Pancreas (tissue), 10 donors: ENCODE measurements around the gene ACOX2. TPM values are rescaled to one million over a fixed set of nuclear protein-coding genes. Genes with fewer than 3 reads are reported as not detected.

Experiments used
- ATAC-seq, 4 donors: fragments of 200-7000 bp; cut with Tn5 transposase; one replicate each; pipeline versions ENCODE4 v1.8.0 to v1.9.1; 2020; ENCODE audit warnings: mild to moderate bottlenecking in 4 of 4, moderate library complexity in 4 of 4
- DNase-seq, 6 donors: peaks; one replicate each; pipeline ENCODE4 v3.0.0-alpha.2; 2020
- FAIRE-seq: peaks from 2 replicates; lab custom pipeline; 2012; peaks lifted over from hg19 to GRCh38; lab: Jason Lieb, UNC
- H3K27ac ChIP-seq, 4 donors: fragments of 200-600 bp; sonication (generic); 1 replicate in 3 of 4; 2 replicates in 1 of 4; pipeline versions ENCODE4 v1.5.0 to v1.8.0; 2020
- H3K27me3 ChIP-seq, 4 donors: fragments of 200-600 bp; one replicate each; pipeline ENCODE4 v1.8.0; 2021
- H3K36me3 ChIP-seq, 3 donors: fragments of 200-600 bp; sonication (generic) in 1 of 3; one replicate each; pipeline versions ENCODE4 v1.5.0 to v1.8.0; 2020 to 2021
- H3K4me1 ChIP-seq, 3 donors: fragments of 200-600 bp; one replicate each; pipeline ENCODE4 v1.8.0; 2021
- H3K4me3 ChIP-seq, 4 donors: fragments of 200-600 bp; sonication (generic) in 2 of 4; one replicate each; pipeline versions ENCODE4 v1.5.0 to v1.8.0; 2020 to 2021
- H3K9me3 ChIP-seq, 4 donors: fragments of 200-600 bp; one replicate each; pipeline ENCODE4 v1.8.0; 2021
- CTCF ChIP-seq, 4 donors: fragments of 200-600 bp; sonication (generic) in 3 of 4; IDR thresholded peaks; one replicate each; pipeline versions ENCODE4 v1.5.0 to v1.8.0; 2021; ENCODE audit warnings: antibody characterized with exemption in 4 of 4
- WGBS, 2 donors: extraction: QIAGEN DNeasy Blood & Tissue Kit; methylation state at CpG; one replicate each; pipeline ENCODE4 v1.1.7; 2013; 5-methylcytosine and 5-hydroxymethylcytosine counted together
- intact Hi-C, 3 donors: fragments of 100-400 bp; cut with DNase I; formaldehyde crosslinking; loops; one replicate each; pipeline versions ENCODE4 v1.11.1 to v1.14.2; 2022
- polyA plus RNA-seq, 2 donors: library from polyadenylated mRNA; stranded (reverse); fragments of 200-250 nt; gene quantifications; one replicate each; pipeline ENCODE4 v1.2.3, GENCODE V29; 2013
- total RNA-seq, 6 donors: library from RNA; stranded (reverse); fragmentation: NEBNext Ultra II Directional in 4 of 6; extraction: Animal tissue kit (Norgen Biotek cat#: 25700) in 4 of 6; gene quantifications; one replicate each; pipeline versions ENCODE4 v1.2.1 to v1.2.4, GENCODE V29; 2021 to 2023
- donor health status: healthy with polysubstance abuse.
- donor health status: DM: no; HTN: no; CAD: no; lungs with moderate emphysema.
- donor health status: DM: no; HTN: no; CAD: no.
- donor health status: control.
- donor health status: control.
- donor health status: Bipolar disorder and iron deficiency.
- donor health status: DM: yes; HTN: yes; CAD: no.
- donor health status: DM: no; HTN: no; CAD: no.
- donor health status: DM: no; HTN: no; CAD: no.
- donor health status: DM: yes; HTN: yes; CAD: no.

ACOX2 gene
- total and polyA plus RNA-seq, 8 donors, result 1.3 to 13.3 (median 8.3) TPM

- Histone ChIP-seq H3K4me3 (no peak overlapping the region), H3K27ac (no peak overlapping the region), H3K4me1 (peaks cover 7 to 12% (median 10%) of the 10 kb centered on the region in 3 donors), H3K9me3 (no peaks in the 10 kb centered on the region), H3K27me3 (no peaks in the 10 kb centered on the region), H3K36me3 (no peaks in the 10 kb centered on the region)
- WGBS, 2 donors, result 24 to 32% methylated on average over 17 of the region's 17 CpGs
- DNase-seq (peak; percentile 47 to 96 (median 79)), ATAC-seq (peak; percentile 54 to 81 (median 76)), FAIRE-seq (peak; percentile 20)
- TF ChIP-seq CTCF (IDR thresholded peaks at IDR 0.05), result peak; percentile 81 to 95 (median 92)
- intact Hi-C loops, result loop anchor here in 2 of 3 donors (5.0 kb wide), 1 partner anchor 64 kb away; no protein-coding TSS in a partner anchor
Observed at GRCh38 chr3:58568572-58569286, 31.7 kb upstream of the ACOX2 start.

DNA sequence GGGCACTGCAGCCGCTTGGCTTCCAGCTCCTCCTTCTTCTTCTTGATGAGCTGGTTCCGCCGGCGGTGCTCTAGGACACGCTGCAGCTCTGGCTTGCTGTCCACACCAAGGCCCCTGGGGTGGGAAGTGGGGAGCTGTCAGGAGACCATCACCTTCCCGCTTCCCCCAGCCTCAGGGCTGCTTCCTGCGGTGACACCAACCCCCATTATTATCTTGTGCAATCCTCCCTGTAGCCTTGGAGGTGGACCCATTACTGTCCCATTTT lies 30.2 kb upstream of the ACOX2 start:
- Histone ChIP-seq H3K27ac (no peak overlapping the region), H3K4me3 (no peak overlapping the region), H3K9me3 (no peaks in the 10 kb centered on the region), H3K36me3 (no peaks in the 10 kb centered on the region), H3K27me3 (no peaks in the 10 kb centered on the region), H3K4me1 (peaks cover 7 to 12% (median 10%) of the 10 kb centered on the region in 3 donors)
- no peak for TF ChIP-seq CTCF (IDR thresholded peaks at IDR 0.05)
- 80 to 90% methylated on average over 7 of the region's 7 CpGs for WGBS, 2 donors
- intact Hi-C loops, result loop anchor here in 2 of 3 donors (5.0 kb wide), 1 partner anchor 65 kb away; no protein-coding TSS in a partner anchor
- ATAC-seq, result no peak
- FAIRE-seq, result no peak
- DNase-seq, result peak in 1 of 6 donors; percentile 10

GRCh38 chr3:58566398-58567250 lies 29.6 kb upstream of the ACOX2 start:
- no peak for TF ChIP-seq CTCF (IDR thresholded peaks at IDR 0.05)
- 67 to 74% methylated on average over 9 of the region's 9 CpGs for WGBS, 2 donors
- H3K27ac ChIP-seq, result peak overlapping the region in 1 of 4 donors; percentile 68
- peak; percentile 26 to 41 (median 30) for ATAC-seq
- FAIRE-seq, result no peak
- H3K4me1 ChIP-seq, result peaks cover 7 to 12% (median 10%) of the 10 kb centered on the region in 3 donors
- DNase-seq, result peak in 1 of 6 donors; percentile 6
- no peaks in the 10 kb centered on the region for H3K9me3 ChIP-seq
- H3K4me3 ChIP-seq, result no peak overlapping the region
- no peaks in the 10 kb centered on the region for H3K27me3 ChIP-seq
- H3K36me3 ChIP-seq, result no peaks in the 10 kb centered on the region
- intact Hi-C loops, result loop anchor here in 2 of 3 donors (5.0 kb wide), 1 partner anchor 66 kb away; no protein-coding TSS in a partner anchor

DNA sequence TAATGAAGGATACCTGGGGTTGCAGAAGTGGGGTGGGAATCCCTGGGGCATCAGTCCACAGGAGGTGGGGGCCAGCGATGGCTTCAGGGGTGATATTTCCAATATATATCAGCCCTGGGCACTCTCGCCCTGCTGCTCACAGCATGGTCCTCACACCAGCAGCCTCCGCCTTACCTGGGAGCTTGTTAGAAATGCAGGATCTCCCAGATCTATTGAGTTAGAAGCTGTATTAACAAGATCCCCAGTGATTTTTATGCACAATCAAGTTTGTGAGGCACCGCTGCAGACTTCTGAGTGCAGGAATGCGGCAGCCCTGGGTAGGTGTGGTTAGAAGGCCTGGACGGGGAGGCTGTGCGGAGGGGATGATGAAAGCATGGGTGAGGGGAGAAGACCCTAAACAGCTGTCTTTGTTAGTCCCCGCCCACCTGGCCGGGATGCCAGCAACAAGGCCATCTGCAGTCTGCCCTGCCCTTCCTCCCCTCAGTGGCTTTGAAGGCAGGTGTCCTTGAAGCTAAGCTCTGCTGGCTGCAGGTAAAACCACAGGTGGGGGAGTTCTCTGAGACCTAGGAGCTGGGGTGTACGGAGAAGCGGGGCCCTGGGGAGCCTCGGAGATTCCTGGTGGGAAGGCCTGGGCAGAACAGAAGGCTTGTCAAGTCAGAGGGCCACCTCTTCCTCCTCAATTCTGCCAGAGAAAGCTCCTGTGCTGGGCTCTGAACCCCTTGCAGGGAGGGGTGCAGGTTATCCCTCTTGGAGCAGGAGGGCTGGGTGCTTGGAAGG lies 28.8 kb upstream of the ACOX2 start:
- Histone ChIP-seq H3K9me3 (no peaks in the 10 kb centered on the region), H3K36me3 (no peaks in the 10 kb centered on the region), H3K4me1 (peaks cover 7 to 12% (median 10%) of the 10 kb centered on the region in 3 donors), H3K4me3 (no peak overlapping the region), H3K27ac (peak overlapping the region in 1 of 4 donors; percentile 68), H3K27me3 (no peaks in the 10 kb centered on the region)
- 42 to 47% methylated on average over 11 to 12 of the region's 12 CpGs for WGBS, 2 donors
- ATAC-seq (peak; percentile 63 to 88 (median 74)), DNase-seq (peak in 4 of 6 donors; percentile 37 to 74 (median 57)), FAIRE-seq (no peak)
- intact Hi-C loops, result loop anchor here in 2 of 3 donors (5.0 kb wide), 1 partner anchor 66 kb away; no protein-coding TSS in a partner anchor
- TF ChIP-seq CTCF (IDR thresholded peaks at IDR 0.05), result no peak
